GM12878 (cell line): Measurements from ENCODE around the gene GPR176. TPM values are rescaled to one million over a fixed set of nuclear protein-coding genes. Genes with fewer than 3 reads are reported as not detected.

ENCODE experiments used
- ATAC-seq: fragments of 200-7000 bp; cut with Tn5 transposase; 3 replicates; pipeline ENCODE4 v1.9.1; 2020; ENCODE audit warnings: mild to moderate bottlenecking, moderate library complexity
- BruUV-seq: library from RNA; stranded (reverse); fragments of 400-500 nt; replicated peaks from 2 replicates; lab custom pipeline; 2021; lab: Mats Ljungman, UMichigan
- CTCF ChIA-PET: fragments of 300-600 bp; sonication (Branson Sonifier 250); formaldehyde crosslinking; extraction: SDS; loops from one replicate; lab custom pipeline; 2021; ENCODE audit warnings: inconsistent platforms; lab: Yijun Ruan, JAX
- POLR2A ChIA-PET: fragments of 350-600 bp; formaldehyde crosslinking; extraction: SDS; loops from one replicate; lab custom pipeline; 2021; ENCODE audit warnings: inconsistent platforms; lab: Charles Lee
- RAD21 ChIA-PET: fragments of 300-600 bp; sonication (Branson Sonifier 250); formaldehyde crosslinking; loops from one replicate; lab custom pipeline; 2023; ENCODE audit warnings: antibody characterized with exemption; ENCODE audit not compliant: unreplicated experiment; lab: Charles Lee
- SMC1A ChIA-PET: fragments of 300-600 bp; sonication (Branson Sonifier 250); formaldehyde crosslinking; loops from one replicate; lab custom pipeline; 2023; ENCODE audit not compliant: unreplicated experiment, uncharacterized antibody; lab: Charles Lee
- DNase-seq: peaks from one replicate; pipeline ENCODE4 v3.0.0-alpha.2; 2011; ENCODE audit warnings: low read depth, low spot score
- FAIRE-seq: peaks from 3 replicates; lab custom pipeline; 2011; peaks lifted over from hg19 to GRCh38; lab: Jason Lieb, UNC
- H2AFZ ChIP-seq: 2 replicates; pipeline ENCODE4 v1.6.0; 2011; ENCODE audit warnings: low read depth, low read length, control low read depth; ENCODE audit not compliant: control insufficient read depth
- H3K27ac ChIP-seq: 2 replicates; pipeline ENCODE4 v1.5.1; 2011; ENCODE audit warnings: control low read depth; ENCODE audit not compliant: control insufficient read depth, insufficient read depth
- H3K27me3 ChIP-seq, 2 experiments: replicated peaks in 1 of 2; 2 replicates each; pipeline versions ENCODE4 v1.6.0 to v1.6.1; 2011; ENCODE audit warnings: low read length in 1 of 2; ENCODE audit not compliant: control insufficient read depth in 2 of 2, insufficient read depth in 2 of 2
- H3K36me3 ChIP-seq, 2 experiments: 2 replicates each; pipeline ENCODE4 v1.5.1; 2011; ENCODE audit warnings: low read length in 1 of 2; ENCODE audit not compliant: control insufficient read depth in 2 of 2, insufficient read depth in 2 of 2
- H3K4me1 ChIP-seq: 2 replicates; pipeline ENCODE4 v1.6.1; 2011; ENCODE audit warnings: mild to moderate bottlenecking, low read length, moderate library complexity, mixed read lengths; ENCODE audit not compliant: control insufficient read depth, insufficient read depth
- H3K4me2 ChIP-seq: 2 replicates; pipeline ENCODE4 v1.6.0; 2011; ENCODE audit warnings: control low read depth; ENCODE audit not compliant: control insufficient read depth, insufficient read depth
- H3K4me3 ChIP-seq: fragments of 200-600 bp; sonication (generic); 2 replicates; pipeline ENCODE4 v1.5.1; 2016
- H3K79me2 ChIP-seq: 2 replicates; pipeline ENCODE4 v1.6.0; 2011; ENCODE audit warnings: low read length; ENCODE audit not compliant: control insufficient read depth, insufficient read depth
- H3K9ac ChIP-seq: 2 replicates; pipeline ENCODE4 v1.8.0; 2011; ENCODE audit warnings: low read length, control low read depth, mixed read lengths; ENCODE audit not compliant: control insufficient read depth, insufficient read depth
- H3K9me3 ChIP-seq: replicated peaks from 3 replicates; pipeline ENCODE4 v1.5.1; 2011; ENCODE audit warnings: mild to moderate bottlenecking, low read length; ENCODE audit not compliant: control insufficient read depth, insufficient read depth
- H4K20me1 ChIP-seq: 2 replicates; pipeline ENCODE4 v1.6.0; 2011; ENCODE audit not compliant: control insufficient read depth, insufficient read depth
- BCL11A ChIP-seq: IDR thresholded peaks from 2 replicates; pipeline ENCODE4 v1.6.1; 2011; ENCODE audit warnings: low read depth, low read length
- CHD2 ChIP-seq: IDR thresholded peaks from 2 replicates; pipeline ENCODE4 v1.6.1; 2011; ENCODE audit warnings: low read depth, low read length, improper control_type of control experiment, borderline replicate concordance
- CHD4 ChIP-seq: fragments of 200-600 bp; sonication (generic); IDR thresholded peaks from 2 replicates; pipeline ENCODE4 v1.6.1; 2016; ENCODE audit warnings: mild to moderate bottlenecking
- CTCF ChIP-seq, 3 experiments: IDR thresholded peaks in 2 of 3; conservative IDR thresholded peaks in 1 of 3; 2 replicates each; pipeline ENCODE4 v1.5.1; 2011; ENCODE audit warnings: low read depth in 3 of 3, low read length in 3 of 3, mild to moderate bottlenecking in 3 of 3, control low read depth in 2 of 3, moderate library complexity in 2 of 3, inconsistent platforms in 1 of 3, mixed read lengths in 1 of 3; ENCODE audit not compliant: control insufficient read depth in 2 of 3, insufficient read depth in 1 of 3; ENCODE audit errors: extremely low read depth in 1 of 3
- DPF2 ChIP-seq: fragments of 450-650 bp; IDR thresholded peaks from 2 replicates; pipeline ENCODE4 v1.6.1; 2017; ENCODE audit warnings: mild to moderate bottlenecking
- E2F8 ChIP-seq: fragments of 450-650 bp; IDR thresholded peaks from 2 replicates; pipeline ENCODE4 v1.6.1; 2018; ENCODE audit warnings: mild to moderate bottlenecking, low read depth, moderate library complexity; ENCODE audit not compliant: partially characterized antibody
- KAT2A ChIP-seq: conservative IDR thresholded peaks from 2 replicates; pipeline ENCODE4 v1.6.1; 2011; ENCODE audit warnings: low read depth, low read length; ENCODE audit not compliant: control insufficient read depth
- NFYA ChIP-seq: IDR thresholded peaks from 2 replicates; pipeline ENCODE4 v1.6.1; 2011; ENCODE audit warnings: low read depth, mild to moderate bottlenecking, low read length, improper control_type of control experiment, borderline replicate concordance
- NR2C1 ChIP-seq: fragments of 450-650 bp; IDR thresholded peaks from 2 replicates; pipeline ENCODE4 v1.6.1; 2017; ENCODE audit warnings: antibody characterized with exemption, mild to moderate bottlenecking, moderate library complexity
- NR2C2 ChIP-seq: IDR thresholded peaks from 2 replicates; pipeline ENCODE4 v1.6.1; 2011; ENCODE audit warnings: borderline replicate concordance, low read depth; ENCODE audit not compliant: control insufficient read depth, insufficient read length
- POLR2AphosphoS5 ChIP-seq: IDR thresholded peaks from 2 replicates; pipeline ENCODE4 v1.6.1; 2011; ENCODE audit warnings: mild to moderate bottlenecking, low read length, inconsistent platforms
- USF1 ChIP-seq: IDR thresholded peaks from 2 replicates; pipeline ENCODE4 v1.6.1; 2011; ENCODE audit warnings: borderline replicate concordance, low read depth, mild to moderate bottlenecking, moderate library complexity, mixed read lengths, low read length; ENCODE audit not compliant: insufficient read depth; ENCODE audit errors: extremely low read length
- WGBS: methylation state at CpG from one replicate; pipeline ENCODE4 v1.1.6; 2016; ENCODE audit warnings: low lambda C conversion rate; ENCODE audit not compliant: insufficient replicate concordance, insufficient coverage; ENCODE audit errors: missing lambda C conversion rate; 5-methylcytosine and 5-hydroxymethylcytosine counted together
- in situ Hi-C: fragments of 300-500 bp; cut with MboI; formaldehyde crosslinking; loops from 9 replicates; pipeline ENCODE4 v1.14.3; 2018; ENCODE audit warnings: mixed read lengths
- intact Hi-C: fragments of 100-400 bp; cut with micrococcal nuclease; formaldehyde crosslinking; loops from one replicate; pipeline ENCODE4 v1.14.2; 2022; ENCODE audit not compliant: unreplicated experiment
- polyA plus RNA-seq, 11 experiments: library from polyadenylated mRNA; depleted of rRNA in 4 of 11; unstranded in 6 of 11; stranded (reverse) in 5 of 11; fragments of >200 nt; fragmentation: Nextera tagmentation in 4 of 11; fragmentation: Illumina TruSeq in 1 of 11; extraction: Ambion mirVana in 4 of 11; extraction: Trizol in 1 of 11; gene quantifications; 1 replicate in 1 of 11; 2 replicates in 10 of 11; pipeline versions ENCODE4 v1.2.1 to v1.2.3, GENCODE V29; 2011 to 2016; ENCODE audit warnings: inconsistent platforms in 2 of 11, missing spikeins in 2 of 11, low read depth in 1 of 11
- total RNA-seq, 4 experiments: library from RNA; depleted of rRNA in 3 of 4; stranded (reverse); fragments of >200 nt in 3 of 4; fragmentation: Illumina TruSeq in 1 of 4; extraction: Trizol in 1 of 4; gene quantifications; 2 replicates each; pipeline versions ENCODE4 v1.2.1 to v1.2.3, GENCODE V29; 2013 to 2021
- TF ChIP-seq, protein P1 (sequence below): fragments of 450-650 bp; conservative IDR thresholded peaks from 2 replicates; pipeline ENCODE4 v1.6.1; 2017; ENCODE audit warnings: mild to moderate bottlenecking, moderate library complexity
- TF ChIP-seq, protein P2 (sequence below): IDR thresholded peaks from 2 replicates; pipeline ENCODE4 v1.6.1; 2012; ENCODE audit warnings: low read depth, low read length, improper control_type of control experiment

The GPR176 gene
- total and polyA plus RNA-seq, 10 of the 15 experiments (the other 5 are each of a cell fraction or from before 2014, with no cell fraction given): 0.02 to 0.33 (median 0.16) TPM; not detected in 4

DNA sequence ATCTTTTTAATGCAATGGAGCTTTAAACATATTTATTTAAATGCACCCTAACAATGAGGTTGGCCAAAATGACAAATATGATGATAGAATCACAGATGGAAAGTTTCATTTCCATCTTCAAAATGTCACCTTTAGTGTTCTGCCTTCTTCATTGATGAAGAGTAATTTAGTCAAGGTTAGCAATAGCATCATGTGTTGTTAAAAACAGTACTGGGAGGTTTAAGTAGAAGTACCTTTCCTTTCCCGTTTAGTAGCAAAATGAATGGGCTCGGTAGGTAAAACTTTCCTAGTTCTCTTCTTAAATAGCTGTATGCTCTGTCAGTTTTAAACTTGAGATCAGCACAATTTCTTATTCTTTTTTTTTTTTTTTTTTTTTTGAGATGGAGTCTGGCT is 48.9 kb upstream of the GPR176 start:
- ATAC-seq (no peak), DNase-seq (no peak), FAIRE-seq (no peak)
- ChIA-PET SMC1A (interaction anchor here (0.6 to 1.0 kb wide), 2 partner anchors 26 to 1095 kb away, joined by 3 read pairs; no protein-coding TSS in a partner anchor), CTCF (interaction anchor here (0.8 to 1.0 kb wide), 2 partner anchors 11 to 94 kb away, joined by 3 to 4 read pairs; no protein-coding TSS in a partner anchor), RAD21 (no interaction called here), POLR2A (no interaction called here)
- Histone ChIP-seq H3K4me2 (no peak overlapping the region), H3K9ac (no peak overlapping the region), H3K27ac (no peak overlapping the region), H3K4me1 (no peaks in the 10 kb centered on the region), H3K9me3 (no peaks in the 10 kb centered on the region), H3K4me3 (no peak overlapping the region), H3K36me3 (peaks cover 4 to 13% of the 10 kb centered on the region in 2 experiments; a peak in 3 of 4 replicates), H3K27me3 (no peaks in the 10 kb centered on the region), H4K20me1 (no peaks in the 10 kb centered on the region), H2AFZ (no peak overlapping the region), H3K79me2 (no peaks in the 10 kb centered on the region)
- intact Hi-C loops (no loop called here), in situ Hi-C loops (no loop called here)
- WGBS: 91% methylated on average over 2 of the region's 2 CpGs
- BruUV-seq: no TSS peak
- TF ChIP-seq KAT2A (no peak), CTCF (IDR thresholded peaks at IDR 0.05 in 2 of 3, conservative IDR thresholded peaks at IDR 0.05 in 1 of 3; ENCODE audit: control insufficient read depth in 2 of 3, extremely low read depth in 1 of 3, insufficient read depth in 1 of 3, low read depth in 3 of 3, low read length in 3 of 3) (no peak), POLR2AphosphoS5 (no peak), NFYA (no peak), CHD2 (no peak), CHD4 (no peak), NR2C2 (no peak), DPF2 (no peak), E2F8 (no peak), BCL11A (no peak), NR2C1 (no peak), USF1 (no peak)
- TF ChIP-seq, protein P1, sequence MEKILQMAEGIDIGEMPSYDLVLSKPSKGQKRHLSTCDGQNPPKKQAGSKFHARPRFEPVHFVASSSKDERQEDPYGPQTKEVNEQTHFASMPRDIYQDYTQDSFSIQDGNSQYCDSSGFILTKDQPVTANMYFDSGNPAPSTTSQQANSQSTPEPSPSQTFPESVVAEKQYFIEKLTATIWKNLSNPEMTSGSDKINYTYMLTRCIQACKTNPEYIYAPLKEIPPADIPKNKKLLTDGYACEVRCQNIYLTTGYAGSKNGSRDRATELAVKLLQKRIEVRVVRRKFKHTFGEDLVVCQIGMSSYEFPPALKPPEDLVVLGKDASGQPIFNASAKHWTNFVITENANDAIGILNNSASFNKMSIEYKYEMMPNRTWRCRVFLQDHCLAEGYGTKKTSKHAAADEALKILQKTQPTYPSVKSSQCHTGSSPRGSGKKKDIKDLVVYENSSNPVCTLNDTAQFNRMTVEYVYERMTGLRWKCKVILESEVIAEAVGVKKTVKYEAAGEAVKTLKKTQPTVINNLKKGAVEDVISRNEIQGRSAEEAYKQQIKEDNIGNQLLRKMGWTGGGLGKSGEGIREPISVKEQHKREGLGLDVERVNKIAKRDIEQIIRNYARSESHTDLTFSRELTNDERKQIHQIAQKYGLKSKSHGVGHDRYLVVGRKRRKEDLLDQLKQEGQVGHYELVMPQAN: no peak
- TF ChIP-seq, protein P2, sequence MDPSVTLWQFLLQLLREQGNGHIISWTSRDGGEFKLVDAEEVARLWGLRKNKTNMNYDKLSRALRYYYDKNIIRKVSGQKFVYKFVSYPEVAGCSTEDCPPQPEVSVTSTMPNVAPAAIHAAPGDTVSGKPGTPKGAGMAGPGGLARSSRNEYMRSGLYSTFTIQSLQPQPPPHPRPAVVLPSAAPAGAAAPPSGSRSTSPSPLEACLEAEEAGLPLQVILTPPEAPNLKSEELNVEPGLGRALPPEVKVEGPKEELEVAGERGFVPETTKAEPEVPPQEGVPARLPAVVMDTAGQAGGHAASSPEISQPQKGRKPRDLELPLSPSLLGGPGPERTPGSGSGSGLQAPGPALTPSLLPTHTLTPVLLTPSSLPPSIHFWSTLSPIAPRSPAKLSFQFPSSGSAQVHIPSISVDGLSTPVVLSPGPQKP: no peak
